HG02884 (cell line): ENCODE measurements around the gene ZC3HAV1.
"Not testable (repeated sequence)": the region's sequence is repeated elsewhere in the genome, so short reads cannot be mapped to it uniquely, and the experiment has no call there.

ENCODE experiments used
- ATAC-seq: cut with Tn5 transposase; IDR thresholded peaks from one replicate; pipeline ENCODE4 v1.9.1; 2021; ENCODE audit warnings: mild to moderate bottlenecking, moderate library complexity; ENCODE audit not compliant: unreplicated experiment

ZC3HAV1 gene

DNA sequence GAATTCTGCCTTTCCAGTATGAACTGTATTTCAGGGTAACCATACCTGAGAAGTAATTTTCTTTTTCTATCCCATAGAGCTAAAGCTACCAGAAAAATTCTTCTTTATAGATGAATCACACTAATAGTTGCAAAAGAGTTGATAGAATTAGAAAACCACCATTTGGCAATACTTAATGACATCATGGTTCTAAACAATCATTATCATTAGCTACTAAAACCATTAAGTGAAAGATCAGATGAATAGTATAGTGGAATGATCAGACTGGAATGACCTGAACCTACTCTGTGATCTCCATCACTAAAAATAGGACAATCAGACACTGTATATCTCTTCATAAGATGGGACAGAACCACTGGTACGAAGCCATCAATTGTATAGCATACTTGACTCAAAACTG is 53.8 kb downstream of the ZC3HAV1 start:
- ATAC-seq = no peak

DNA sequence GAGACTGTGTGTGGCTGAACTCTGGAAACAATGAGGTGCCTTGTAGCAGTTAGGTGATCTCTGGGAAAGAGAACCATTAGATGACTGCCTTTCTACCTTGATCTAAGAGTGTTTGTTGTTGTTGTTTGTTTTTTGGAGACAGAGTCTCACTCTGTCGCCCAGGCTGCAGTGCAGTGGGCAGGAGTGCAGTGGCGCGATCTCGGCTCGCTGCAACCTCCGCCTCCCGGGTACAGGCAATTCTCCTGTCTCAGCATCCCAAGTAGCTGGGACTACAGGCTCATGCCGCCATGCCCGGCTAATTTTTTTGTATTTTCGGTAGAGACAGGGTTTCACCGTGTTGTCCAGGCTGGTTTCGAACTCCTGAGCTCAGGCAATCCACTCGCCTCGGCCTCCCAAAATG is 54.9 kb downstream of the ZC3HAV1 start:
- not testable (repeated sequence) for ATAC-seq

DNA sequence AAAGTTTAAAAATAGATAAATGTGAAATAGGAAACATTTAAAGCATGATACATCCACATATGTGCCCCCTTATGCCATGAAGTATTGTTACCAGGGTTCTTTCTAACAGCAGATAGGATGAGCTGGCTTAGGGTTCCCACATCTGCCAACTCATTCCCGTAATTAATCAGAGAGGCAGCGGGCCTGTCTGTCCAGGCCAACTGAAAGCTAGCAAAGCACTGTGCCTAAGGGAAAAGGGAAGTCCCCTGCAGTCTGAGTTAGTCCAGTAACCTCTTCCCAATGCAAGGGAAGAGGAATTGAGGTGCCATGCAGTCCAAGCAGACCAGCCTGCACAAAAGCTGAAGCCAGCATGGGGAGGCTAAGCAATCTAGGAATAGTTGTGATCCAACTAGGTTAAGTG is 55.4 kb downstream of the ZC3HAV1 start:
- no peak for ATAC-seq

DNA sequence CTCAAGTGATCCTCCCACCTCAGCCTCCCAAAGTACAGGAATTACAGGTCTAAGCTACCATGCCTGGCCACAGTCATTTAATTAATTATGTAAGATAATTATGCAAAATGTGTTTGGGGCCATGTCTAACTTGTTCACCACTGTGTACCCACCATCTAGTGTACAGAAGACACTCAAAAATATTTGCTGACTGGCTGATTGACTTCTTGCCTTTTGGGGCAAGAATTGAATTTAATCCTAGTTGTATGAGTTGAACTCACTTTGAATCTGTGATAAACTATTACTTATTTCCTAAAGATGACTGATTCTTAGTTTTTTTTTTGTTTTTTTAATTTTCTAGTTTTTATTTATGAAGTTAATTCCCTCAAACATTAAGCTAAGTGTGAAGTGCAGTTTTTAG is 57.9 kb downstream of the ZC3HAV1 start:
- no peak for ATAC-seq

DNA sequence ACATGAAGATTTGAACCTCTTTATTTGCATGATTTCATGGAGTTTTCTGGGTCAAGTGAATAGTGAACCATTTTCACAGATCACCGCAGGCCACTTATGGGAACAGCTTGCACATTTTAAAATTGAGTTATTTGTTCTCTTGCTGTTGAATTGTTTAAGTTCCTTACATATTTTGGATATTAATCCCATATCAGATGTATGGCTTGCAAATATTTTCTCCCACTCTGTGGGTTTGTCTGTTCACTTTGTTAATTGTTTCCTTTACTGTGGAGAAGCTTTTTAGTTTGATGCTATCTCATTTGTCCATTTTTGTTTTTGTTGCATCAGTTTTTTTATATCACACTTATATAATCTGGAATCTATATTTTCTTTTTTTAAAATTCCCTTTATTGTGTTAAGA is 59.6 kb downstream of the ZC3HAV1 start:
- no peak for ATAC-seq

DNA sequence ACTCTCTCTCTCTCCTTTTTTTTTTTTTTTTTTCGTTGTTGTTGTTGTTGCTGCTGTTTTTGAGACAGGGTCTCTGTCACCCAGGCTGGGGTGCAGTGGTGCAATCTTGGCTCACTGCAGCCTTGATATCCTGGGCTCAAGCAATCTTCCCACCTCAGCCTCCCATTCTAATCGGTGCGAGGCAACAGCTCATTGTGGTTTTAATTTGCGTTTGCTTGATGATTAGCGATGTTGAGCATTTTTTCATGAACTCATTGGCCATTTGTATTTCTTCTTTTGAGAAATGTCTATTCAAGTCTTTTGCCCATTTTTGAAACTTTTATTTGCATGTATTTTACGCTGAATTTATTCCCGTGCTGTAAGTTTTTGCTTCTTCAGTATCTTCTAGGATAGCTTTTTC is 60.4 kb downstream of the ZC3HAV1 start:
- no peak for ATAC-seq

DNA sequence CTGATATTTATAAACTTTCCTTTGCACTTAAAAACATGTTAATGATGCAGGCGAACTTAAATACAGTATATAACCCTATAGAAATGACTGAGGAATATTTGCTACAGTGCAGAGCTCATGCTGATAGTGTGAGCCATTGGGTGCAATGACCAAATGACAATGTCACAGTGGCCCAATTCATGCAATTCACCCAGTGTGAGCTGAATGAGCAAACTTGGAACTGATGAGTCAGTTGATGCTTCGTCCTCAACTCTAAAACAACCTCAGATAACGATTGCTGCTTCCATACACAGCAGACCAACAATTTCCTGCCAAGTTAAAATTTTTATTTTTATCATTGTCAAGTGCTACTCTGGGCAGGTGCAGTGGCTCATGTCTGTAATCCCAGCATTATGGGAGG is 61.5 kb downstream of the ZC3HAV1 start:
- no peak for ATAC-seq

DNA sequence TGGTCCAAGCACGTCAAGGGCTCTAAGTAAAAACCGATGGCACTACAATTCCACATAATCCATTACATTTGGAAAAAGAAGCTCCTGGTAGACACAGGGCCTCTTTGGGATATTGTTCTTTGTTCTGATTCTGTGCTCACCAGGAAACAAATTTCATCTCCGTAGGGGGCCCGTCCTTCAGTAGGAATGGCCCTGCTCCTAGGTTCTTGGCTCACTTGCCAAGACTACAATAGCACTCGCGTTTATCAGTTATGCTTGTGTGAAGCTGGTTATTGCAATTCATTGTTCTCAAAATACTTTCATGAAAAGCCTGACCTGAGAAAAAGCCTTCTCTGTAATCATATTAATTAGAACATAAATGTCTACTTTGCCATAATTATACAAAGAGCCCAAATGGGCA is 63.4 kb downstream of the ZC3HAV1 start:
- no peak for ATAC-seq

DNA sequence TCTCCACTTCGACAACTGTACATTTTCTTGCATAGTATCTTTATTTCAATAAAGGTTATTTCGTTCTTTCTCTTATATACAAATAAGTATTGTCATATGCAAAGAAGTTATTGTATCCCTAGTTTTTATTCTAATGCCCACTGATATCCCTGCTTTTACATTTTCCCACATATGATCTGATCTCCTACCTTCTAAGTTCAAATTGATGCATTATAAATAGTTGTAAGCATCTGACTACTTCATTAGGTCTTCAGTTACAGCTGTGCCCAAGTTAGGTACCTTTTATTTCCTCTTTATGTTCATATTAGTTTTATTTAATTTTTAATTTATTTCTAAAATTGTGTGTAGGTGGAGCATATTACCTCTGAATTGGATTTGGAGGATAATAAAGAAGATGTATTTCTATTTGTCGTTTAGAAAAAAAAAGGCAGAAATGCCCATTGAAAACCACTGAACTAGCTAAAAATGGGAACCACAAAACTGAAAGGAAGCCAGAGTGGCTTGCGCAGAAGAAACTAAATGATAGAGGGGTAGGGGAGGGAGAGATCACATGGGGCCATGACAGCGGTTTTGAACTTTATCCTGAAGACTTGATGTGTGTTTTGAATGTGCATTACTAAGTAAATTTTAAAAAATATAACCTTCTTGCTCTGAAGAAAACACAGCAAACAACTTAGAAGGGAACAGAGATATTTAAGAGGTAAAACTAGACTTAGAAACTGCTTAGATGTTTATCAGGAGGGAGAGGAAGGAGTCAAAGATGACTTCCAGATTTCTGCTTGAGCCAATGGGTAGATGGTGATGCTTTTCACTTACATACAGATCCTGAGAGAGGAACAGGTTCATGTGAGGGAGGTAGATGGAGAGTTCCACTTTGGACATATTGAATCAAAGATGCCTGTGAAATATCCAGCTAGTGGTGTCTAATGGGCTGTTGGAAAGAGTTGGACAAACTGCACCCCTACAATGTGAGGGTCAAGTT is 64.4 kb downstream of the ZC3HAV1 start:
- peak; percentile 49 for ATAC-seq

DNA sequence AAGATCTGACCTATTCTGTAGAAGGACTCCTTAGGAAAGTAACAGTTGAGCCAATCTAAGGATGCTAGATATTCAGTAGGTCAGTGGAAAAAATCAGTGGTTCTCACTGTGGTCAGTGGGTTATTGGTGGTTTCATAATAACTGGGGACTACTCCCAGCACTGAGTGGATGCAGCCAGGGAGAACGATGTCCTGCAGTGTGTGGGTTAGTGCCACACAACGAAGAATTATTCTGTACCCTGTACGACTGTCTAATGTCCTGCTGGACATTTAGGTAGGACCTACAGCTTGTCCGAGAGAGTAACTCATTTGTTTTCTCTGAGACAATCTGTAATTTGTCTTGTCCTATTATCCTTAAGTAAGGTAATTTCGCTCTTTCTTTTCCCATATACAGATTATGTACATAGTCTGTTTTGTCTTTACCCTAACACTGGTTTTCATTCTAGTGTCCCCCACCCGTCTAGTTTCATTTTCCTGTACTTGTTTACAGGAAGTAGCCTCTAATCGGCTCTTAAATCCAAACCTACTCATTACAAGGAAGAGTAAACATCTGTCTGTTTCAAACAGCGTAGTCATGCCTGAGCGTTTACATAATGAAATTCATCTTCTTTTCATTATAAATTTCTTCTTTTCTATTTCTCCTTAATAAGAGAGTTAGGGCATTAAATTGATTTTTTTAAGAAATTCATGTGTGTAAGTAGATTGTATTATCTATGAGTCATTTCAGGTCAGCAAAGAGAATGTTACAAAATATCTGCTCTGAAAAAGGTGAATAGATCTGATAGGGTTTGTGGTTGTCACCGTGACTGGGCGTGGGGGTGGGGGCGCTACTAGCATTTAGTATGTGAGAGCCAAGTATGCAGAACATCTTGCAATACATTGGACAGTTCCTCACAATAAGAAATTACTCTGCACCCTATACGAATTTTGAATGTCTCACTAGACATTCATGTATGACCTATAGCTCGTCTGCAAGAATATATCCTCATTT is 65.4 kb downstream of the ZC3HAV1 start:
- ATAC-seq = no peak

DNA sequence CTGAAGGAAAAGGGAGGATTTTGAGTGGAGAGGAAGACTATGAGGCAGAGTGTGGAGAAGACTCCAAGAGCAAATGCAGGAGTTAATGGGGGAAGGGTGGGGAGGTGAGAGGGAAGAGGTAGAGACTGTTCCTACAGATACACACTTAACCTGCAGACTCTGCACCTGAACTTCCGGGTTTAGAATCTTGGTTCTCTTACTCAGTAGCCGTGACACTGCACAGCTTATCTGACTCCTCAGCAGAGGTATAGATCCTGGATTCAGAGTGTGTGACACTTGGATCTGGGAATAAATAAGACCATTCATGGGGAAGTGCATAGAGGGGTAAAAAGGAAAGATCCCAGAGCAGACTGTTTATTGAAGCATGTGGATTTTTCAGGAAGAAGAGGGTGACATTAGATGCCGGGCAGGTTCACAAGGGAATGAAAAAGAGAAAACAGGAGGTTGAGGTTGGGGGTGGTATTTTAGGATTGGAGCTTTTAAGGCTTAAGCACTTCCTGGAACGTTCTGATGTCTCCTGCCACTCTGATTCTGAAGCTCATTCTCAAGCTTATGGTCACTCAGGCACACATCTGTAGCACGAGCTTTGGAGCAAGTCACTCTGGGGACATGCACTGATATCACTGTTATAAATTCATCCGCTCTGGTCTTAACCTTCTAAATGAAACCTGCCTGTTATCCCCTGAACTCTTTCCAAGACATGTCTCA is 68.0 kb downstream of the ZC3HAV1 start:
- ATAC-seq = no peak

DNA sequence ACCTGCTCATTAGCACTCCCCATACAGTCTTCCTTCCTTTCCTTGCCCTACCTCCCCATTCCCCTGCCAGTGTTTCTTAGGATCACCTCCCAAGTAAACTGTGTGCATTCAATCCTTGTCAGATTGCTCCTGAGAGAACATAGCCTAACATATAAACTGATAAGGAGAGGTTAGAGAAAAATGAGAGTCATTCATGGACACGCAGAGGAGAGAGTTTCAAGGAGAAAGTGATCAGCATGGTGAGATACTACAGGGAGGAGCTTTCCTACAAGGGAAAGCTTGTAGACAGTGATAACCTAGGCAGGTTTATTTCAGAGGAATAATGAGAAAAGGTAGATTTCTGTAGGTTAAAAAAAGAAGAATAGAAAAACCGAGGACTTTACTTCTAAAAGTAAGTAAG is 70.8 kb downstream of the ZC3HAV1 start:
- ATAC-seq = no peak

DNA sequence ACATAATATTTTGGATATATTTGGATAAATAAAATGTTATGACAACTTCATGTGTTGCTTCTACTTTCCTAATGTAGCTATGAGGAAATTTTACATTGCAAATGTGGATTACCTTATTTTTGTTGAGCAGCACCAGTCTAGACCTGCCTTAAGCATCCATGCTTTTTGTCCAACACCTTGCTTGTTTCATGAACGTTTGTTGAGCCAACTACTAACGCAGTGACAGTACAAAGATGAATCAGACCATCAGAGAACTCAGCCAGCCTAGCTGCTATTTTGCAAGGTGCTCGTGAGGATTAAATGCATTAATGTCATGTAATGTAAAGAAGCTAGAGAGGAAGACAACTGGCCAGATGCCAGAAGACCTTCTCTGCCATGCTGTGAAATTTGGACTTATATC is 72.6 kb downstream of the ZC3HAV1 start:
- no peak for ATAC-seq

DNA sequence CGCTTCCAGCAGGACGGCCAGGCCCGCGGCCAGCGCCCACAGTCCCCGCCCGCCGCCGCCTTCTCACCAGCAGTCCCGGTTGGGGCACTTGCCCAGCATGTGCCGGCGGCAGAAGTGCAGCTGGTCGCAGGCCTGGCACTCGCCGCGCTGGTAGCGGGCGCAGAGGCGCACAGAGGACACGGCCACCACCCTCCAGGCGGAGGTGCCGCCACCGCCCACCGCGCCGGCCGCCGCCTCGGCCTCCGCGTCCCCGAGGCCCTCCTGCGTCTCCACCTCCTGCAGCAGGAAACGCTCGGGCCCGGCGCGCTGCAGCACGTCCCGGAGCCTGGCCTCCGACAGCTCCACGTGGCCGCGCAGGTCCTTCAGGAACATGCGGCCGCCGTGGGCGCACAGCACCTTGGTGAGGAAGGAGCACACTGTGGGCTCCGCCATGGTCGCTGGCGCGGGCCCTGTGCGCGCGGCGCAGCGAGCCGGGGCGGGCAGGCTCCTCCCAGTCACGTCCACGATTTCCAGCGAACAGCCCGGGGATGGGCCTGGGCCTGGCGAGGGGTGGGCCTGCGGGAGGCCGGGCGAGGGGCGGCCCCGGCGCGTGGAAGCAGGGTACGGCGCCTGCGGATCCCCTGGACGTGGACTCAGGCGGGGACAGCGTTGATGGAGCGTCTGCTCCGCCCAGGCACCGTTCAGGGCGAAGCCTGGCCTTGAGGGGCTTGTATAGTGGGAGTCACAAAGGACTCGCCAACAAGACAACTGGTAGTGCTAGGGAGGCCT is 73.8 kb downstream of the ZC3HAV1 start, which contains the start of gene ZC3HAV1L:
TSS of gene ZC3HAV1L (minus strand) at position 457 of the 768 bp plus-strand sequence. CDS start at position 432, 25 bp downstream.
- ATAC-seq = peak; percentile 84

DNA sequence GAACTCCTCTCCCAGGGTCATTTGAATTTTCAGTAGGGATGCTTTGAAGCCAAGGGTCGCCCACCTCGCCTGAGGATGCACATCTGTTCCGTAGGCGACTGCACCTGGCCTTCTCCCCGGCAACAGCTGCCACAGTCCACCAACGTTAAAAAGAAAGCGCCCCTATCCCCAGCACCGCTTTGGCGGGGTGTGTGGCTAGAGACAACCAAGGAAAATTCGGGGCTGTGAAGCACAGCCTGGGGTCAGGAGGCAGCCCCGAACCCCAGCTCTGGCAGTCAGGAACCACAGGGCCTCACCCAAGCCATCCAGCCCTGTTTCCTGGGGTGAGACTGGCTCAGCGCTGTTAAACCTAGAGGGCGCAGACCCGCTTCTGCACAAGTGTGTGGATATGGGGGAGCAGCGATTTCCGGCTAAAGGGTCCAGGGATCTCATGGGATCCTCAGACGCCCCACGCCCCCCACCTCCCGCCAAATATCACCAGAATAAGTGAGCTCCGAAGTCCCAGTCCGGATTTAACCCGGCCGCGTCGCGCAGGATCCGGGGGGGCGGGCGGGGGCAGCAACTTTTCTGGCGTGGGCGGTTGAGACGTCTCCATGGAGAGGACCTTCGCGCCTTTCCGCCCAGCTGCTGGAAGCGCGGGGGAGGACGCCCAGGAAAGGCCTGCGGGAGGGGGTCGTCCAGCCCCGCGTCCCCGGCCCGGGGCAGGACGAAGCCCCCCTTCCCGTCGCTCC is 74.5 kb downstream of the ZC3HAV1 start:
- ATAC-seq = peak; percentile 34

DNA sequence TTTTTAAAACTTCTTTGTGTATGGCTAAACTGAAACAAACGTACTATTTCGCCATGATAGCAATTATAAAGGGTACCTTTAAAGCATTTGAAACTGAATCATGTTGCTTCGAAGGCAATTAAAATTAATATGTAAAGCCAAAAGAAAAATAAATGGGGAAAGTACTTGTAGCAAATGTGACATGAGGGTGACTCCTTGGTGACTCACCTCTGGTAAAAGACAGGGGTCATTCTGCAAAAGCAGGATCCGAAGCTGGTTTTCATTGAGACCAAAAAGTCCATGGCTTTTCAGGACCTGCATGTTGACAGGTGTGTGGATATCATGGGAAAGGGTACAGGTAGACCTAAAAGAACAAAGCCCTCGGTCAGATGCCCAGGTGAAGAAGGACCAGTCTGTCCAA is 75.2 kb downstream of the ZC3HAV1 start:
- ATAC-seq = no peak

DNA sequence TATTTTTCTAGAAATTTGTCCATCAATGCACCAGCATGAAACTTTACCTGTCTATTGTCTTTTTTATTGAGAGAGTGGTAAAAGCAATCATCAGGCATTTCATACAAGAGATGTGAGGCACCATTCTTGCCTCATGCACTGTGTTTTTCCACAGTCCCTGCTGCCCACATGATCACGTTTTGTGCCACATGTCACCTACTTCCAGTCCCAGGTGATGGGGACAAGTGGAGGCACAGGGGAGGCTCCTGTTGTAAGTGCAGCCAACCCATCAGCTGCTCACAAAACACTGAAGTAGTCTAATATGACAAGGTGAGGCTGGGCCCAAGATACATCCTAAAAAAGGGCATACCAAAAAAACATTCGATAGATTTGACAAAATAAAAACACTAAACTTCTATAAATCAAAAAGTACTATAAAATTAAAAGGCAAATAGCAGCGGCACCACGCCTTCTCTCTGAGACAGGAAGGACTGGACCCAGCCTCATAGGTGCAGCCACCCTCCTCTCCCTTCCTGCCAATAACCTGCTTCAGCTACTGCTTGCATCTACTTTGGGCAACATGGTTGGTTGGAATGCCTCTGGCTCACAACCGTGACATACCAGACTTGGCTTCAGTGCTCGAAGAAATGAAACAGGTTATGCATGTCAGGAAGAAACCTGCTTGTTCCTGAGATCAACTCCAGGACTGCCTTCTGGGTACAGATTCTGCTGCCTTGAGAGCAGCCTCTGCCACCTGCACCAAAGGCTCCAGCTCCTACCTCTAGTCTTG is 76.0 kb downstream of the ZC3HAV1 start:
- no peak for ATAC-seq

DNA sequence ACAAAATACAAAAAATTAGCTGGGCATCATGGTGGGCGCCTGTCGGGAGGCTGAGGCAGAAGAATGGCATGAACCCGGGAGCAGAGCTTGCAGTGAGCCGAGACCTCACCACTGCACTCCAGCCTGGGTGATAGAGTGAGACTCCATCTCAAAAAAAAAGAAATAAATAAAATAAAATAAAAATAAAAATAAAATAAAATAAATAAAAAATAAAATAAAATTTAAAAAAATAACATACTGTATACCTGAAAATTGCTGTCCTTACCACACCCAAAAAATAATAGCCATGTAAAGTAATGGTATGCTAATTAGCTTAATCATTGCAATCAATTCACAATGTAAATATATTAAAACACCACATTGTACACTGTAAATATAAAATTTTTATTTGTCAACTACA is 77.0 kb downstream of the ZC3HAV1 start:
- no peak for ATAC-seq

DNA sequence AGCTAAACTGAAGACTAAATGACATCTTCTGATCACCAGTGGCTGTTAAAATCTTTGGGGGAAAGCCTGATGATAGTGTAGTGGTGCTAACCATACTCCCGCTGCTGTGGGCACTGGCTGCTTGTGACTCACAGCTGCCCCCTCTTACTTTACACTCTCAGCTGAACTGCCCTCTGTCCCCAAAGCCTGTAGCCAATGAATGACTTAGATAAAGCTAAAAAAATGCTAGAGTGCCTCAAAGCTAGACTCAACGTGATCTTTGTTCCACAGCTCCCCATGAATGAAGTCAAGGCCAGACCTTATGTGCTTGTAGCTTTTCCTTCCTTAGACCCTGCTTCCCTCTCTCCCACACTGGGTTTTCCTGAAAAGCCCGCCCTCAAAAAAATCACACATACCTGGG is 80.2 kb downstream of the ZC3HAV1 start:
- ATAC-seq = no peak
